ENCODE data around the gene SMPD1.

DNA sequence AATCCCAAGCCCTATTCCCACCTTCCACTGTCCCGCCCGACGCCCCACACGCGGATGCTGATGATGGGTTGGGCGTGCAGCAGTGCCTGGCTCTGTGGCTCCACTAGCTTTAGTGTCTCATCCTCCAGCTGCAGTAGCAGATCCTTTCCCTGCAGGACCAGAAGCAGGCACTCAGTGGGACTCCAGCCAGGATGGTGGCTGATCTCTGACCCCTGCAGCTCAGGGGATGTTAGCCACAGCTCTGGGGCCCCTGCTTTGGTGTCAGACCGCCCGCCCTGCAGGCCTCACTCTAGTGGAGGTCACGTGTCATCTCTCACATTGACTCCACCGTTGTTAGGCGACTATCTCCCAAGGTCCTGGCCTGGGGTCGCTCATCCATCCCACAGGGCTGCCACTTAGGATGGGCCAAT lies 11.8 kb downstream of the SMPD1 start:
- TF ChIP-seq, protein P1, sequence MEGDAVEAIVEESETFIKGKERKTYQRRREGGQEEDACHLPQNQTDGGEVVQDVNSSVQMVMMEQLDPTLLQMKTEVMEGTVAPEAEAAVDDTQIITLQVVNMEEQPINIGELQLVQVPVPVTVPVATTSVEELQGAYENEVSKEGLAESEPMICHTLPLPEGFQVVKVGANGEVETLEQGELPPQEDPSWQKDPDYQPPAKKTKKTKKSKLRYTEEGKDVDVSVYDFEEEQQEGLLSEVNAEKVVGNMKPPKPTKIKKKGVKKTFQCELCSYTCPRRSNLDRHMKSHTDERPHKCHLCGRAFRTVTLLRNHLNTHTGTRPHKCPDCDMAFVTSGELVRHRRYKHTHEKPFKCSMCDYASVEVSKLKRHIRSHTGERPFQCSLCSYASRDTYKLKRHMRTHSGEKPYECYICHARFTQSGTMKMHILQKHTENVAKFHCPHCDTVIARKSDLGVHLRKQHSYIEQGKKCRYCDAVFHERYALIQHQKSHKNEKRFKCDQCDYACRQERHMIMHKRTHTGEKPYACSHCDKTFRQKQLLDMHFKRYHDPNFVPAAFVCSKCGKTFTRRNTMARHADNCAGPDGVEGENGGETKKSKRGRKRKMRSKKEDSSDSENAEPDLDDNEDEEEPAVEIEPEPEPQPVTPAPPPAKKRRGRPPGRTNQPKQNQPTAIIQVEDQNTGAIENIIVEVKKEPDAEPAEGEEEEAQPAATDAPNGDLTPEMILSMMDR (IDR thresholded peaks at IDR 0.05), result no peak
- TF ChIP-seq POLR2AphosphoS5 (IDR thresholded peaks at IDR 0.05), result no peak
